ENCODE results near the gene TBCK. TPM values are rescaled to one million over a fixed set of nuclear protein-coding genes. Genes with fewer than 3 reads are reported as not detected.

TBCK gene
- total and polyA plus RNA-seq, 2 of the 8 experiments (the other 6 are each of a cell fraction or from before 2014, with no cell fraction given) = 10.2 to 18.7 TPM

GRCh38 chr4:106351016-106351415, 35.0 kb upstream of the TBCK start (continued):
- TF ChIP-seq CTCF (IDR thresholded peaks at IDR 0.05; ENCODE audit: control extremely low read depth in 1 of 3, insufficient read depth in 1 of 3, low read depth in 1 of 3, low read length in 3 of 3) = no peak
- no peak for TF ChIP-seq CREB1 (IDR thresholded peaks at IDR 0.05)
